Gastrocnemius medialis (tissue), 4 donors: ENCODE results near the gene KIF2A.

Experiments used
- CTCF ChIP-seq, 5 experiments: fragments of 450-650 bp in 3 of 5; fragments of 200-600 bp in 2 of 5; sonication (generic) in 2 of 5; IDR thresholded peaks in 4 of 5; conservative IDR thresholded peaks in 1 of 5; 1 replicate in 4 of 5; 2 replicates in 1 of 5; pipeline ENCODE4 v1.5.1; 2016 to 2019; ENCODE audit warnings: antibody characterized with exemption in 5 of 5, mild to moderate bottlenecking in 3 of 5, moderate library complexity in 3 of 5
- POLR2A ChIP-seq, 2 donors: fragments of 450-650 bp; IDR thresholded peaks; one replicate each; pipeline ENCODE4 v1.6.1; 2017; ENCODE audit warnings: antibody characterized with exemption in 2 of 2, mild to moderate bottlenecking in 2 of 2, moderate library complexity in 2 of 2

GRCh38 chr5:62333250-62333794, 27.3 kb downstream of the KIF2A start:
- TF ChIP-seq POLR2A (IDR thresholded peaks at IDR 0.05) (no peak), CTCF (IDR thresholded peaks at IDR 0.05 in 4 of 5, conservative IDR thresholded peaks at IDR 0.05 in 1 of 5) (no peak)
